ENCODE measurements around the gene CAMK2B.

GRCh38 chr7:44262031-44262430 lies 63.4 kb downstream of the CAMK2B start:
- TF ChIP-seq CTCF (IDR thresholded peaks at IDR 0.05; ENCODE audit: poor library complexity): no peak
- TF ChIP-seq EZH2 (IDR thresholded peaks at IDR 0.05; ENCODE audit: borderline replicate concordance): no peak
- no peak for TF ChIP-seq EZH2phosphoT487 (IDR thresholded peaks at IDR 0.05; ENCODE audit: low read depth, severe bottlenecking, unreplicated experiment)

Measured in hepatocyte (in vitro differentiated cells).